ENCODE data around the gene NRAP.

NRAP gene

GRCh38 chr10:113604572-113604971 is 59.3 kb downstream of the NRAP start:
- no peak for DNase-seq (ENCODE audit: low spot score in 2 of 2)
- no peaks in the 10 kb centered on the region for H3K9me3 ChIP-seq
- in situ Hi-C loops (cut with MboI; ENCODE audit: low sequenced_read_pairs) = no loop called here
- H3K4me3 ChIP-seq = no peak overlapping the region
- no peaks in the 10 kb centered on the region for H3K4me1 ChIP-seq
- H3K27me3 ChIP-seq (ENCODE audit: low read depth) = no peaks in the 10 kb centered on the region
- H3K36me3 ChIP-seq (replicated peaks) = no peaks in the 10 kb centered on the region

- no peak for DNase-seq (ENCODE audit: low spot score in 2 of 2)
- Histone ChIP-seq H3K4me3 (no peak overlapping the region), H3K4me1 (no peaks in the 10 kb centered on the region), H3K36me3 (replicated peaks) (no peaks in the 10 kb centered on the region), H3K27me3 (ENCODE audit: low read depth) (no peaks in the 10 kb centered on the region), H3K9me3 (no peaks in the 10 kb centered on the region)
- in situ Hi-C loops (cut with MboI; ENCODE audit: low sequenced_read_pairs) = no loop called here
Observed at GRCh38 chr10:113603057-113603777, 60.6 kb downstream of the NRAP start.

- H3K36me3 ChIP-seq (replicated peaks) = no peaks in the 10 kb centered on the region
- peaks cover 8% of the 10 kb centered on the region for H3K27me3 ChIP-seq (ENCODE audit: low read depth)
- no peaks in the 10 kb centered on the region for H3K4me1 ChIP-seq
- DNase-seq (ENCODE audit: low spot score in 2 of 2) = no peak
- no peaks in the 10 kb centered on the region for H3K9me3 ChIP-seq
- in situ Hi-C loops (cut with MboI; ENCODE audit: low sequenced_read_pairs) = no loop called here
- H3K4me3 ChIP-seq = no peak overlapping the region
Observed at GRCh38 chr10:113600569-113600968, 63.3 kb downstream of the NRAP start.

GRCh38 chr10:113594652-113595051 is 69.2 kb downstream of the NRAP start:
- no peaks in the 10 kb centered on the region for H3K4me1 ChIP-seq
- in situ Hi-C loops (cut with MboI; ENCODE audit: low sequenced_read_pairs) = no loop called here
- DNase-seq (ENCODE audit: low spot score in 2 of 2) = no peak
- no peaks in the 10 kb centered on the region for H3K9me3 ChIP-seq
- H3K27me3 ChIP-seq (ENCODE audit: low read depth) = peaks cover 13% of the 10 kb centered on the region
- H3K4me3 ChIP-seq = no peak overlapping the region
- no peaks in the 10 kb centered on the region for H3K36me3 ChIP-seq (replicated peaks)

- H3K4me3 ChIP-seq = no peak overlapping the region
- H3K4me1 ChIP-seq = no peaks in the 10 kb centered on the region
- no peaks in the 10 kb centered on the region for H3K36me3 ChIP-seq (replicated peaks)
- in situ Hi-C loops (cut with MboI; ENCODE audit: low sequenced_read_pairs) = no loop called here
- no peak for DNase-seq (ENCODE audit: low spot score in 2 of 2)
- peaks cover 13% of the 10 kb centered on the region for H3K27me3 ChIP-seq (ENCODE audit: low read depth)
- no peaks in the 10 kb centered on the region for H3K9me3 ChIP-seq
Observed at GRCh38 chr10:113592380-113592779, 71.5 kb downstream of the NRAP start.

- Histone ChIP-seq H3K36me3 (replicated peaks) (no peaks in the 10 kb centered on the region), H3K4me1 (no peaks in the 10 kb centered on the region), H3K9me3 (no peaks in the 10 kb centered on the region), H3K27me3 (ENCODE audit: low read depth) (peaks cover 4% of the 10 kb centered on the region), H3K4me3 (no peak overlapping the region)
- DNase-seq (ENCODE audit: low spot score in 2 of 2) = no peak
- in situ Hi-C loops (cut with MboI; ENCODE audit: low sequenced_read_pairs) = no loop called here
Observed at GRCh38 chr10:113590581-113590980, 73.3 kb downstream of the NRAP start.

- H3K4me1 ChIP-seq = no peaks in the 10 kb centered on the region
- H3K9me3 ChIP-seq = no peaks in the 10 kb centered on the region
- no peak for DNase-seq (ENCODE audit: low spot score in 2 of 2)
- no peak overlapping the region for H3K4me3 ChIP-seq
- in situ Hi-C loops (cut with MboI; ENCODE audit: low sequenced_read_pairs) = no loop called here
- peaks cover under 1% of the 10 kb centered on the region; the same call in 1 of the 2 replicates for H3K27me3 ChIP-seq (ENCODE audit: low read depth)
- no peaks in the 10 kb centered on the region for H3K36me3 ChIP-seq (replicated peaks)
Observed at GRCh38 chr10:113589201-113589770, 74.6 kb downstream of the NRAP start.

- in situ Hi-C loops (cut with MboI; ENCODE audit: low sequenced_read_pairs) = no loop called here
- no peak for DNase-seq (ENCODE audit: low spot score in 2 of 2)
- Histone ChIP-seq H3K27me3 (ENCODE audit: low read depth) (no peaks in the 10 kb centered on the region), H3K36me3 (replicated peaks) (no peaks in the 10 kb centered on the region), H3K4me3 (no peak overlapping the region), H3K9me3 (no peaks in the 10 kb centered on the region), H3K4me1 (no peaks in the 10 kb centered on the region)
Observed at GRCh38 chr10:113585949-113586348, 77.9 kb downstream of the NRAP start.

- no peak for DNase-seq (ENCODE audit: low spot score in 2 of 2)
- Histone ChIP-seq H3K36me3 (replicated peaks) (no peaks in the 10 kb centered on the region), H3K4me1 (no peaks in the 10 kb centered on the region), H3K27me3 (ENCODE audit: low read depth) (no peaks in the 10 kb centered on the region), H3K9me3 (no peaks in the 10 kb centered on the region), H3K4me3 (no peak overlapping the region)
- in situ Hi-C loops (cut with MboI; ENCODE audit: low sequenced_read_pairs) = no loop called here
Observed at GRCh38 chr10:113583571-113583970, 80.3 kb downstream of the NRAP start.

- Histone ChIP-seq H3K4me3 (no peak overlapping the region), H3K9me3 (no peaks in the 10 kb centered on the region), H3K36me3 (replicated peaks) (no peaks in the 10 kb centered on the region), H3K27me3 (ENCODE audit: low read depth) (no peaks in the 10 kb centered on the region), H3K4me1 (no peaks in the 10 kb centered on the region)
- no peak for DNase-seq (ENCODE audit: low spot score in 2 of 2)
- in situ Hi-C loops (cut with MboI; ENCODE audit: low sequenced_read_pairs) = no loop called here
Observed at GRCh38 chr10:113581092-113581491, 82.7 kb downstream of the NRAP start.

GRCh38 chr10:113578773-113579172 is 85.1 kb downstream of the NRAP start:
- H3K36me3 ChIP-seq (replicated peaks) = no peaks in the 10 kb centered on the region
- no peak for DNase-seq (ENCODE audit: low spot score in 2 of 2)
- no peak overlapping the region for H3K4me3 ChIP-seq
- H3K9me3 ChIP-seq = no peaks in the 10 kb centered on the region
- peaks cover 3% of the 10 kb centered on the region; the same call in 1 of the 2 replicates for H3K27me3 ChIP-seq (ENCODE audit: low read depth)
- no peaks in the 10 kb centered on the region for H3K4me1 ChIP-seq
- in situ Hi-C loops (cut with MboI; ENCODE audit: low sequenced_read_pairs) = no loop called here

GRCh38 chr10:113576852-113577251 is 87.0 kb downstream of the NRAP start:
- peaks cover 3% of the 10 kb centered on the region; the same call in 1 of the 2 replicates for H3K27me3 ChIP-seq (ENCODE audit: low read depth)
- peak in 1 of 2 experiments; percentile 49 for DNase-seq (ENCODE audit: low spot score in 2 of 2)
- no peaks in the 10 kb centered on the region for H3K9me3 ChIP-seq
- H3K4me3 ChIP-seq = no peak overlapping the region
- H3K36me3 ChIP-seq (replicated peaks) = no peaks in the 10 kb centered on the region
- no peaks in the 10 kb centered on the region for H3K4me1 ChIP-seq
- in situ Hi-C loops (cut with MboI; ENCODE audit: low sequenced_read_pairs) = no loop called here

- H3K27me3 ChIP-seq (ENCODE audit: low read depth) = peaks cover 3% of the 10 kb centered on the region; the same call in 1 of the 2 replicates
- in situ Hi-C loops (cut with MboI; ENCODE audit: low sequenced_read_pairs) = no loop called here
- no peaks in the 10 kb centered on the region for H3K4me1 ChIP-seq
- no peak for DNase-seq (ENCODE audit: low spot score in 2 of 2)
- no peaks in the 10 kb centered on the region for H3K36me3 ChIP-seq (replicated peaks)
- no peak overlapping the region for H3K4me3 ChIP-seq
- no peaks in the 10 kb centered on the region for H3K9me3 ChIP-seq
Observed at GRCh38 chr10:113573368-113573767, 90.5 kb downstream of the NRAP start.

GRCh38 chr10:113572520-113573290 is 91.1 kb downstream of the NRAP start:
- no peaks in the 10 kb centered on the region for H3K9me3 ChIP-seq
- peaks cover 3% of the 10 kb centered on the region; the same call in 1 of the 2 replicates for H3K27me3 ChIP-seq (ENCODE audit: low read depth)
- H3K4me1 ChIP-seq = no peaks in the 10 kb centered on the region
- no peak overlapping the region for H3K4me3 ChIP-seq
- no peaks in the 10 kb centered on the region for H3K36me3 ChIP-seq (replicated peaks)
- no peak for DNase-seq (ENCODE audit: low spot score in 2 of 2)
- in situ Hi-C loops (cut with MboI; ENCODE audit: low sequenced_read_pairs) = no loop called here
